Thoracic aorta (tissue), 2 donors: ENCODE measurements around the gene TCN2. TPM values are rescaled to one million over a fixed set of nuclear protein-coding genes. Genes with fewer than 3 reads are reported as not detected.
"Not testable (repeated sequence)": the region's sequence is repeated elsewhere in the genome, so short reads cannot be mapped to it uniquely, and the experiment has no call there.

Experiments
- ATAC-seq: fragments of 150-250 bp; one replicate; pipeline ENCODE4 v1.8.0; 2017; ENCODE audit warnings: low read depth; ENCODE audit not compliant: insufficient number of reproducible peaks, low FRiP score
- DNase-seq: peaks from one replicate; pipeline ENCODE4 v3.0.0-alpha.2; 2020; ENCODE audit warnings: low spot score
- H3K27ac ChIP-seq, 2 donors: fragments of 200-600 bp; sonication (generic); 1 replicate in 1 of 2; 2 replicates in 1 of 2; pipeline ENCODE4 v1.5.1; 2016; ENCODE audit warnings: mild to moderate bottlenecking in 2 of 2, moderate library complexity in 2 of 2
- H3K27me3 ChIP-seq: fragments of 200-600 bp; sonication (generic); replicated peaks from 2 replicates; pipeline ENCODE4 v1.6.0; 2016; ENCODE audit warnings: mild to moderate bottlenecking; ENCODE audit not compliant: insufficient read depth
- H3K36me3 ChIP-seq: fragments of 200-600 bp; sonication (generic); one replicate; pipeline ENCODE4 v1.5.1; 2016
- H3K4me1 ChIP-seq, 2 donors: fragments of 200-600 bp; sonication (generic); 1 replicate in 1 of 2; 2 replicates in 1 of 2; pipeline versions ENCODE4 v1.5.1 to v1.6.0; 2016; ENCODE audit warnings: low read depth in 2 of 2, mild to moderate bottlenecking in 1 of 2; ENCODE audit not compliant: control insufficient read depth in 1 of 2
- H3K4me3 ChIP-seq: fragments of 200-600 bp; sonication (generic); 2 replicates; pipeline ENCODE4 v1.5.1; 2016; ENCODE audit warnings: mild to moderate bottlenecking
- H3K9me3 ChIP-seq: fragments of 200-600 bp; sonication (generic); 2 replicates; pipeline ENCODE4 v1.5.1; 2016
- total RNA-seq, 2 donors: library from RNA; depleted of rRNA; stranded (reverse); fragments of >200 nt; gene quantifications; one replicate each; pipeline versions ENCODE4 v1.1.0 to v1.2.3, GENCODE V29; 2016
- TF ChIP-seq, protein P1 (sequence below): fragments of 200-600 bp; sonication (generic); IDR thresholded peaks from one replicate; pipeline ENCODE4 v1.5.1; 2019; ENCODE audit warnings: antibody characterized with exemption

TCN2 gene
- total RNA-seq, 2 donors from 2014 or later, result 33.9 to 82.0 TPM

GRCh38 chr22:30615543-30615954 lies 8.6 kb downstream of the TCN2 start:
- Histone ChIP-seq H3K9me3 (no peaks in the 10 kb centered on the region), H3K4me1 (no peaks in the 10 kb centered on the region), H3K4me3 (no peak overlapping the region), H3K36me3 (no peaks in the 10 kb centered on the region), H3K27me3 (no peaks in the 10 kb centered on the region), H3K27ac (no peak overlapping the region)
- DNase-seq, result no peak
- no peak for ATAC-seq
- TF ChIP-seq, protein P1, sequence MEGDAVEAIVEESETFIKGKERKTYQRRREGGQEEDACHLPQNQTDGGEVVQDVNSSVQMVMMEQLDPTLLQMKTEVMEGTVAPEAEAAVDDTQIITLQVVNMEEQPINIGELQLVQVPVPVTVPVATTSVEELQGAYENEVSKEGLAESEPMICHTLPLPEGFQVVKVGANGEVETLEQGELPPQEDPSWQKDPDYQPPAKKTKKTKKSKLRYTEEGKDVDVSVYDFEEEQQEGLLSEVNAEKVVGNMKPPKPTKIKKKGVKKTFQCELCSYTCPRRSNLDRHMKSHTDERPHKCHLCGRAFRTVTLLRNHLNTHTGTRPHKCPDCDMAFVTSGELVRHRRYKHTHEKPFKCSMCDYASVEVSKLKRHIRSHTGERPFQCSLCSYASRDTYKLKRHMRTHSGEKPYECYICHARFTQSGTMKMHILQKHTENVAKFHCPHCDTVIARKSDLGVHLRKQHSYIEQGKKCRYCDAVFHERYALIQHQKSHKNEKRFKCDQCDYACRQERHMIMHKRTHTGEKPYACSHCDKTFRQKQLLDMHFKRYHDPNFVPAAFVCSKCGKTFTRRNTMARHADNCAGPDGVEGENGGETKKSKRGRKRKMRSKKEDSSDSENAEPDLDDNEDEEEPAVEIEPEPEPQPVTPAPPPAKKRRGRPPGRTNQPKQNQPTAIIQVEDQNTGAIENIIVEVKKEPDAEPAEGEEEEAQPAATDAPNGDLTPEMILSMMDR, result no peak

DNA sequence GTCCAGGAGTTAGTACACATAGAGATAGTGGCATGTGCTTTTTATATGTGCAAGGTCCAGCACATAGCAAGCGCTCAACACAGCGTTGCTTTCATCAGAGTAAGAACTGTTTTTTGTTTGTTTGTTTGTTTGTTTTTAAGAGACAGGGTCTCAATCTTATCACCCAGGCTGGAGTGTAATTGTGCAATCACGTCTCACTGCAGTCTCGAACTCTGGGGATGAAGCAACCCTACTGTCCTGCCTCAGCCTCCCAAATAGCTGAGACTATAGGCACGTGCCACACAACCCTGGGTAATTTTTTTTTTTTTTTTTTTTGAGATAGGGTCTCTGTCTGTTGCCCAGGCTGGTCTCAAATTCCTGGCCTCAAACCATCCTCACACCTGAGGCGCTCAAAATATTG lies 10.8 kb downstream of the TCN2 start:
- H3K27me3 ChIP-seq, result no peaks in the 10 kb centered on the region
- TF ChIP-seq, protein P1, result no peak
- H3K4me3 ChIP-seq, result no peak overlapping the region
- no peak for DNase-seq
- H3K9me3 ChIP-seq, result no peaks in the 10 kb centered on the region
- no peak overlapping the region for H3K27ac ChIP-seq
- no peaks in the 10 kb centered on the region for H3K36me3 ChIP-seq
- no peaks in the 10 kb centered on the region for H3K4me1 ChIP-seq
- ATAC-seq, result no peak

DNA sequence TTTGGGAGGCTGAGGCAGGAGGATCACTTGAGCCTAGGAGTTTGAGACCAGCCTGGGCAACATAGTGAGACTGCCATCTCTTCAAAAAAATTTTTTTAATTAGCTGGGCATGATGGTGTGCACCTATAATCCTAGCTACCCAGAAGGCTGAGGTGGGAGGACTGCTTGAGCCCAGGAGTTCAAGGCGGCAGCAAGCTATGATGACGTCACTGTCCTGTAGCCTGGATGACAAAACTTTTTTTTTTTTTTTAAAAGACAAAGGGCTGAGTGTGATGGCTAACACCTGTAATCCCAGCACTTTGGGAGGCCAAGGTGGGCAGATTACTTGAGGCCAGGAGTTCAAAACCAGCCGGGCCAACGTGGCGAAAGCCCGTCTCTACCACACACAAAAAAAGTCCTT lies 12.9 kb downstream of the TCN2 start:
- H3K9me3 ChIP-seq, H3K27ac ChIP-seq, H3K27me3 ChIP-seq, H3K4me3 ChIP-seq, ATAC-seq, H3K4me1 ChIP-seq, DNase-seq, H3K36me3 ChIP-seq: not testable (repeated sequence)

DNA sequence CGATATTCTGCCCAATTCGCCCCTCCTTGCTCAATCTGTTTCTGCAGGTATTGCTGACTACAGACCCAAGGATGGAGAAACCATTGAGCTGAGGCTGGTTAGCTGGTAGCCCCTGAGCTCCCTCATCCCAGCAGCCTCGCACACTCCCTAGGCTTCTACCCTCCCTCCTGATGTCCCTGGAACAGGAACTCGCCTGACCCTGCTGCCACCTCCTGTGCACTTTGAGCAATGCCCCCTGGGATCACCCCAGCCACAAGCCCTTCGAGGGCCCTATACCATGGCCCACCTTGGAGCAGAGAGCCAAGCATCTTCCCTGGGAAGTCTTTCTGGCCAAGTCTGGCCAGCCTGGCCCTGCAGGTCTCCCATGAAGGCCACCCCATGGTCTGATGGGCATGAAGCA lies 19.4 kb downstream of the TCN2 start:
- H3K27ac ChIP-seq, result no peak overlapping the region
- TF ChIP-seq, protein P1, result no peak
- H3K27me3 ChIP-seq, result no peaks in the 10 kb centered on the region
- H3K4me3 ChIP-seq, result no peak overlapping the region
- no peaks in the 10 kb centered on the region for H3K36me3 ChIP-seq
- ATAC-seq (no peak), DNase-seq (no peak)
- H3K4me1 ChIP-seq, result no peaks in the 10 kb centered on the region
- H3K9me3 ChIP-seq, result no peaks in the 10 kb centered on the region

- TF ChIP-seq, protein P1, result no peak
- no peaks in the 10 kb centered on the region for H3K27me3 ChIP-seq
- H3K36me3 ChIP-seq, result no peaks in the 10 kb centered on the region
- ATAC-seq (no peak), DNase-seq (no peak)
- H3K27ac ChIP-seq, result no peak overlapping the region
- no peaks in the 10 kb centered on the region for H3K9me3 ChIP-seq
- no peak overlapping the region for H3K4me3 ChIP-seq
- H3K4me1 ChIP-seq, result no peaks in the 10 kb centered on the region
Observed at GRCh38 chr22:30627471-30627870, 20.5 kb downstream of the TCN2 start.

- Histone ChIP-seq H3K9me3 (no peaks in the 10 kb centered on the region), H3K27me3 (no peaks in the 10 kb centered on the region), H3K36me3 (no peaks in the 10 kb centered on the region), H3K27ac (no peak overlapping the region), H3K4me1 (no peaks in the 10 kb centered on the region), H3K4me3 (no peak overlapping the region)
- DNase-seq, result no peak
- ATAC-seq, result no peak
- TF ChIP-seq, protein P1, result no peak
Observed at GRCh38 chr22:30628491-30628890, 21.5 kb downstream of the TCN2 start.

- peaks cover 5 to 12% of the 10 kb centered on the region in 2 donors for H3K4me1 ChIP-seq
- ATAC-seq, H3K27me3 ChIP-seq, H3K9me3 ChIP-seq, H3K36me3 ChIP-seq, H3K4me3 ChIP-seq, DNase-seq, H3K27ac ChIP-seq: not testable (repeated sequence)
Observed at GRCh38 chr22:30631469-30631868, 24.5 kb downstream of the TCN2 start.
